ENCODE data around the gene C3orf52. TPM values are rescaled to one million over a fixed set of nuclear protein-coding genes. Genes with fewer than 3 reads are reported as not detected.

Gene C3orf52
- total RNA-seq, 3 donors from 2014 or later (not counting 1 experiment from before 2014, with no cell fraction given), result 0.42 to 0.90 TPM; not detected in 1

- Mint-ChIP-seq H3K9me3 (no peaks in the 10 kb centered on the region), H3K4me1 (peaks cover 27 to 34% of the 10 kb centered on the region in 2 donors), H3K36me3 (no peaks in the 10 kb centered on the region), H3K4me3 (no peak overlapping the region), H3K27me3 (ENCODE audit: low read depth in 2 of 2) (peaks cover 0 to 2% of the 10 kb centered on the region in 2 donors), H3K27ac (no peak overlapping the region)
- Histone ChIP-seq H3K4me3 (ENCODE audit: low read length) (no peak overlapping the region), H3K4me1 (ENCODE audit: control insufficient read depth, insufficient read depth, low read length) (peaks cover 8% of the 10 kb centered on the region), H3K27ac (ENCODE audit: low read length) (no peak overlapping the region), H3K36me3 (ENCODE audit: control insufficient read depth, insufficient read depth, low read length) (no peaks in the 10 kb centered on the region), H3K9me3 (ENCODE audit: control insufficient read depth, insufficient read depth, low read length) (no peaks in the 10 kb centered on the region), H3K27me3 (ENCODE audit: control insufficient read depth, insufficient read depth, low read length) (no peaks in the 10 kb centered on the region)
- DNase-seq, result no peak
- intact Hi-C loops (cut with micrococcal nuclease), result no loop called here
- no peak for TF ChIP-seq CTCF (IDR thresholded peaks at IDR 0.05)
- ATAC-seq, result no peak
- WGBS (ENCODE audit: insufficient coverage), result 91% methylated on average over 2 of the region's 2 CpGs
These were observed 37.4 kb downstream of the C3orf52 start for GRCh38 chr3:112123548-112123947.

- H3K27ac ChIP-seq (ENCODE audit: low read length), result no peak overlapping the region
- no peak overlapping the region for H3K27ac Mint-ChIP-seq
- no peaks in the 10 kb centered on the region for H3K27me3 Mint-ChIP-seq (ENCODE audit: low read depth in 2 of 2)
- no peak for ATAC-seq
- H3K9me3 ChIP-seq (ENCODE audit: control insufficient read depth, insufficient read depth, low read length), result no peaks in the 10 kb centered on the region
- H3K4me3 Mint-ChIP-seq, result no peak overlapping the region
- no peaks in the 10 kb centered on the region for H3K27me3 ChIP-seq (ENCODE audit: control insufficient read depth, insufficient read depth, low read length)
- peaks cover 3% of the 10 kb centered on the region for H3K4me1 ChIP-seq (ENCODE audit: control insufficient read depth, insufficient read depth, low read length)
- DNase-seq, result no peak
- H3K9me3 Mint-ChIP-seq, result no peaks in the 10 kb centered on the region
- H3K4me1 Mint-ChIP-seq, result peaks cover 21 to 30% of the 10 kb centered on the region in 2 donors
- H3K4me3 ChIP-seq (ENCODE audit: low read length), result no peak overlapping the region
- H3K36me3 Mint-ChIP-seq, result no peaks in the 10 kb centered on the region
- TF ChIP-seq CTCF (IDR thresholded peaks at IDR 0.05), result no peak
- intact Hi-C loops (cut with micrococcal nuclease), result no loop called here
- 73% methylated on average over 4 of the region's 5 CpGs for WGBS (ENCODE audit: insufficient coverage)
- no peaks in the 10 kb centered on the region for H3K36me3 ChIP-seq (ENCODE audit: control insufficient read depth, insufficient read depth, low read length)
These were observed 38.9 kb downstream of the C3orf52 start for GRCh38 chr3:112124907-112125607.

GRCh38 chr3:112126511-112126911 lies 40.3 kb downstream of the C3orf52 start:
- no peaks in the 10 kb centered on the region for H3K9me3 Mint-ChIP-seq
- Histone ChIP-seq H3K27me3 (ENCODE audit: control insufficient read depth, insufficient read depth, low read length) (no peaks in the 10 kb centered on the region), H3K27ac (ENCODE audit: low read length) (no peak overlapping the region), H3K9me3 (ENCODE audit: control insufficient read depth, insufficient read depth, low read length) (no peaks in the 10 kb centered on the region), H3K4me3 (ENCODE audit: low read length) (no peak overlapping the region), H3K36me3 (ENCODE audit: control insufficient read depth, insufficient read depth, low read length) (no peaks in the 10 kb centered on the region), H3K4me1 (ENCODE audit: control insufficient read depth, insufficient read depth, low read length) (peaks cover 3% of the 10 kb centered on the region)
- ATAC-seq, result no peak
- H3K4me1 Mint-ChIP-seq, result peaks cover 16 to 24% of the 10 kb centered on the region in 2 donors
- DNase-seq, result peak in 1 of 2 donors; percentile 36
- TF ChIP-seq CTCF (IDR thresholded peaks at IDR 0.05), result no peak
- peak overlapping the region; percentile 1 to 25 for H3K27ac Mint-ChIP-seq
- H3K4me3 Mint-ChIP-seq, result no peak overlapping the region
- WGBS (ENCODE audit: insufficient coverage), result 78% methylated on average over 1 of the region's 1 CpG
- intact Hi-C loops (cut with micrococcal nuclease), result no loop called here
- H3K36me3 Mint-ChIP-seq, result no peaks in the 10 kb centered on the region
- H3K27me3 Mint-ChIP-seq (ENCODE audit: low read depth in 2 of 2), result no peaks in the 10 kb centered on the region

Measured in natural killer cell (primary cell).